ENCODE data around the gene ARHGAP10.
"Not testable (repeated sequence)": the region's sequence is repeated elsewhere in the genome, so short reads cannot be mapped to it uniquely, and the experiment has no call there.

ARHGAP10 gene

GRCh38 chr4:148068065-148068911, 336.4 kb downstream of the ARHGAP10 start:
- DNase-seq (ENCODE audit: low spot score) = no peak

GRCh38 chr4:148069086-148069894, 337.4 kb downstream of the ARHGAP10 start:
- no peak for DNase-seq (ENCODE audit: low spot score)

GRCh38 chr4:148069895-148070178, 337.9 kb downstream of the ARHGAP10 start:
- DNase-seq (ENCODE audit: low spot score) = no peak

DNA sequence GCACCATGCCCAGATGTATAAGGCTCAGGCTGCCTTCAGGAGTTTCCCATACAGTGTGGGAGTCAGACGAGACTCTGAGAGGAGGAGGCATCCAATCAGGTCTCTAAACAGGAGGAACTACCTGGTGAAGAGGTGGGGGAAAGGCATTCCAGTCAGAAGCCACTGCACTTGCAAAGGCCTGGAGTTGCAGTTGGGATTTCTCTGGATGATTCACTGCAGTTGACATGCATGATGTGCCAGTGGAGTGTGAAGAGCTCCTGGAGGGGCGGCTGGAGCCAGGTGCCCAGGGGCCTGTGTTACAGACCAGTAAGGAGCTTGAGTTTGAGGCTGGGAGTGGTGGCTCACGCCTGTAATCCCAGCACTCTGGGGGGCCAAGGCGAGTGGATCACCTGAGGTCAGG, 339.1 kb downstream of the ARHGAP10 start:
- DNase-seq (ENCODE audit: low spot score) = no peak

GRCh38 chr4:148072789-148073188, 340.9 kb downstream of the ARHGAP10 start:
- no peak for DNase-seq (ENCODE audit: low spot score)

DNA sequence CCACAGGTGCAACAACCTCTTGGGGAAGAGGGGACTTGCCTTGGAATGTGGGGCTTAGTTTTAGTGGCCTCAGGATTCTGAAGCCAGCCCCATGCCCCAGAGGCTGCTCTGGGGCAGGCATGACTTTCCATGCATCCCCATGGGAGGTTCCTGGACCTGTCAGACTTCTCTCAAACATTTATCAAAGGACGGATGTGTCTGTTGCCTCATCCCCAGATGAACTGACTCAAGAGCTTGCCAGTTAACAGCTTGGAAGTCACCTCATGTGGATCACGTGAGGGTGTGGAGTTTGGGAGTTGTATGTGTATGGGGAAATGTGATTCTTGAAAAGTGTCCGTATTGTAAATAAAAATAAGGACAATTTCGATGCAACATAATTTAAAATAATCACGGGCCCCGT, 341.5 kb downstream of the ARHGAP10 start:
- no peak for DNase-seq (ENCODE audit: low spot score)

DNA sequence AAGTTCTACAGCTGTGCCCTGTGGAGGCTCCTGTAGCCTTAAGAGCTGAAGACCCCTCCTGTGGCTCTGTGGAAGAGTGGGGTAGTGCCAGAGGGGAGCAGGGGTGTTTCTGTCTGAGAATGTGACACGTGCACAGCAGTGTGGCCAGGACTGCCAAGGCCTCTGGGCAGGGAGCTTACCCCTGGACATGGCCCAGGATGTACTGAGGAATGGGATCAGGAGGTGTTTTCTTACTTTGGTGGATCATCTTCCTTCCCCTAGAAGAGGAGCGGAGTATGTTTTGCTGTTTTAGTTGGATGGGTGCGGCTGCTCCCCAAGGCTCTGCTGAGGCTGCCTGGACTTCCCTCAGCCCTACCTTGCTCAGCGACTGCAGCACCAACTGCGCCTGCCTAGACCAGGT, 342.6 kb downstream of the ARHGAP10 start:
- DNase-seq (ENCODE audit: low spot score) = no peak

DNA sequence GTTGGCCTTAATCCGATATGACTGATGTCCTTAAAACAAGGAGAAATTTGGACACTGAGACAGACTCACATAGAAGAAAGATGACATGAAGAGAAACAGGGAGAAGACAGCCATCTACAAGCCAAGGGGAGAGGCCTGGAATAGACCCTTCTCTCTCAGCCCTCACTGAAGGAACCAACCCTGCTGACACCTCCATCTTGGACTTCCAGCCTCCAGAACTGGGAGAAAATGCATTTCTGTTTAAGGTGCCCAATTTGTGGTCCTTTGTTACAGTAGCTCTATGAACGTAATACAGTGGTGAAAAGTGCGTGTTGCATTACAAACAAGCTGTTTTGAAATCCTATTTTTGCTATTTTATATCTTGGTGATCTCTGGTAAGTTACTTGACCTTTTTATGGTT, 343.6 kb downstream of the ARHGAP10 start:
- no peak for DNase-seq (ENCODE audit: low spot score)

- DNase-seq (ENCODE audit: low spot score) = no peak
Measured at GRCh38 chr4:148076964-148077363, 345.1 kb downstream of the ARHGAP10 start.

DNA sequence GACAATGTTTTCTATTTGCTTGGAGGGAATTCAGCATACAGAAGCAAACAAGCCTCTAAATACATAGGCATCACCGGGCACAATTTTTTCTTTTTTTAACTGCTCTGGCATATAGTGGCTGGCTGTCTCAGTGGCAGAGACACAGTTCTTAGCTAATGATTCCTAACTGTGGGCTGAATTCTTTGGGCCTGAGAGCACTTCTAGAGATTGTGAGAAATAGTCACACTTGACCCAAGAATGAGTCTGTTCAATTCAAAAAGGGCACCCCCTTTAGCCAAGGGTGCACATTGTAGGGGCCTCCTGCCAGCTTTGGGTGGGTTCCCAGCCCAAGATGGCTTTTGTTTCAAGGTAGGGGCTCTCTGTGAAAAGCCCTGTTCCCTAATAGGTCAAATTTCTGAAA, 345.7 kb downstream of the ARHGAP10 start:
- DNase-seq (ENCODE audit: low spot score) = no peak

DNA sequence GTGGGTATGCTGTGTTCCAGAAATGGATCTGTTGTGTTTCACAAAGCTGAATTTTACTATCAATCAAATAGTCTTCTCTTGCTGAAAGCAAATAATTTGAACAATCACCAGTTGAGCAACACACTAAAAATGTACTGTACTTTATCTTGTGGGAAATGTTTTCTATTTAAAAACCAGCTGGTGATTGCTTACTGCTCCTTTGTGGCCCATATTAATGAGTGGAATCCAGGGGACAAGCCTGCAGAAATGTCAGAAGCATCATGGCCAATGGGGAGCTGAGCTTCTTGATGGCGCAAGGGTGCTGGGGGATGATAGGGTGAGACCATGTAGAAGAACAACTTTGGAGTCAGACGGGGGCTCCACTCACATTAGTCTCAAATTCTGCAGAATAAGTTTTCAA, 346.2 kb downstream of the ARHGAP10 start:
- DNase-seq (ENCODE audit: low spot score) = no peak

GRCh38 chr4:148079961-148080360, 348.1 kb downstream of the ARHGAP10 start:
- DNase-seq (ENCODE audit: low spot score) = no peak

- DNase-seq (ENCODE audit: low spot score) = no peak
Measured at GRCh38 chr4:148081267-148081666, 349.4 kb downstream of the ARHGAP10 start.

DNA sequence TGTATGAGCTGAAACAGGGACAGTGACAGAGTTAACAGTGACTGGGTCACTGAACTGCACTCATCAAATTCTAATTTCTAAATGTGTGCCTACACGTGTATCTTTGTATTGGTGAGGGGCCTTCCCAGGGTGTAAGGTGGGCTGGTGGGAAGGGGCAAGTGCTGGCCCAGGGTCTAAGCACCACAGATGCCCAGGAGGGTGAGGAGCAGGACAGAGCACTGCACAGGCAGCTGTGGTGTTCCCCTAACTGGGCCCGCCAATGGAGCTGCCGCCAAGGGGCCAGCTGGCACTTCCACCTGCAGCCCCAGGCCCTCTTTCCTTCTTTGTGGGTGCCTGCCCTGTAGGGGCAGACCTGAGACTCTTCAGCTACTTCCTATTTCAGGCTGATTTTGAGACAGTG, 349.9 kb downstream of the ARHGAP10 start:
- DNase-seq (ENCODE audit: low spot score) = no peak

DNA sequence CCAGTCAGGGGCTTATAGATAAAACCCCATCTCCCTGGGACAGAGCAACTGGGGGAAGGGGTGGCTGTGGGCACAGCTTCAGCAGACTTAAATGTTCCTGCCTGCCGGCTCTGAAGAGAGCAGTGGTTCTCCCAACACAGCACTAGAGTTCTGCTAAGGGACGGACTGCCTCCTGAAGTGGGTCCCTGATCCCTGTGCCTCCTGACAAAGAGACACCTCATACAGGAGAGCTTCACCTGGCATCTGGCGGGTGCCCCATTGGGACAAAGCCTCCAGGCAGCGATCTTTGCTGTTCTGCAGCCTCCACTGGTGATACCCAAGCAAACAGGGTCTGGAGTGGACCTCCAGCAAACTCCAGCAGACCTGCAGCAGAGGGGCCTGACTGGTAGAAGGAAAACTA, 351.2 kb downstream of the ARHGAP10 start:
- DNase-seq (ENCODE audit: low spot score) = not testable (repeated sequence)

GRCh38 chr4:148089624-148090023, 357.7 kb downstream of the ARHGAP10 start:
- no peak for DNase-seq (ENCODE audit: low spot score)

- DNase-seq (ENCODE audit: low spot score) = no peak
Measured at GRCh38 chr4:148090029-148090428, 358.1 kb downstream of the ARHGAP10 start.

GRCh38 chr4:148090503-148091476, 358.9 kb downstream of the ARHGAP10 start:
- no peak for DNase-seq (ENCODE audit: low spot score)

- no peak for DNase-seq (ENCODE audit: low spot score)
Measured at GRCh38 chr4:148091896-148092295, 360.0 kb downstream of the ARHGAP10 start.

DNA sequence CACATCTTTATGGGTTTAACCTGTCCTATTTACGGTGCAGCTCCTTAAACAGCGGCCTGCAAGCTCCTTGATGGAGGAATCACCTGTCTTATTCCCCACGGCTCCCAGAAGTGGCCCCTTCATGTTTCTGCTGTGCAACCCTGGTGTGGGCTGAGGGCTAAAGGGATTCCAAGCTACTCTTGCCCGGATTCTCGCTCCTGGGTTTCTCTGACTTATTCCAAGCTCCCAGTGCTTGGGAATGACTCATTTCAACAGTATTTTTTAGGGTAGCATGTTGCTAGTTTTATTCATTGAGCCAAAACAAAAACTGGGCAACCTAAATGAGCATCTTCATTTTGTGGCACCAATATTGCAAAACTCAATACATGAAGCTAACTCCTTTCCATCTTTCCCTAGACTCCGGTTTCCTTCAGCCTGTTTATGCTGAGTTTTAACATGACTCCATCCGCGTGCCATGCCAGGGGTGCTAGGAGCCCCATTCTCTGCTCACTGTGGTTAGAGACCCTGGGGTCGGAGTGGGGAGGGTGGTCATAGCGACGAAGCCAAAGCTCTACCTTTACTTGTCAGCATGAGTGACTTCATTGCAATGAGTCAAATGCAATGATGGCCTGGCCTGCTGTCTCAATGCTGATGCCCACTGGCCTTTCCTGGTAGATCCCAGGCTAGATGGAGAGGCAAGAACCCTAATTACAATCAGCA, 360.6 kb downstream of the ARHGAP10 start:
- DNase-seq (ENCODE audit: low spot score) = no peak

- DNase-seq (ENCODE audit: low spot score) = no peak
Measured at GRCh38 chr4:148093065-148093464, 361.2 kb downstream of the ARHGAP10 start.

- DNase-seq (ENCODE audit: low spot score) = no peak
Measured at GRCh38 chr4:148094149-148094548, 362.3 kb downstream of the ARHGAP10 start.

Measured in left forelimb (tissue), 1 donor.